CD4-positive, alpha-beta T cell treated with Interleukin-4 for 1 hour (primary cell): Measurements from ENCODE around the gene RADX.

Experiments used
- DNase-seq, 2 donors: peaks; one replicate each; pipeline ENCODE4 v3.0.0-alpha.2; 2020 to 2022

The RADX gene

GRCh38 chrX:106692425-106693065, 80.8 kb downstream of the RADX start:
- DNase-seq = no peak

- no peak for DNase-seq
Measured at GRCh38 chrX:106696502-106696901, 84.7 kb downstream of the RADX start.

- no peak for DNase-seq
Measured at GRCh38 chrX:106698693-106699092, 86.9 kb downstream of the RADX start.

GRCh38 chrX:106702636-106703035, 90.9 kb downstream of the RADX start:
- DNase-seq = no peak

GRCh38 chrX:106706466-106706865, 94.7 kb downstream of the RADX start:
- no peak for DNase-seq

- DNase-seq = no peak
Measured at GRCh38 chrX:106707771-106708454, 96.1 kb downstream of the RADX start.

GRCh38 chrX:106710771-106711170, 99.0 kb downstream of the RADX start:
- DNase-seq = no peak

- DNase-seq = no peak
Measured at GRCh38 chrX:106711375-106711774, 99.6 kb downstream of the RADX start.

- DNase-seq = no peak
Measured at GRCh38 chrX:106716004-106716403, 104.2 kb downstream of the RADX start.

GRCh38 chrX:106716463-106716862, 104.7 kb downstream of the RADX start:
- no peak for DNase-seq

- DNase-seq = no peak
Measured at GRCh38 chrX:106718709-106719108, 106.9 kb downstream of the RADX start.

GRCh38 chrX:106725931-106726330, 114.2 kb downstream of the RADX start:
- DNase-seq = no peak

GRCh38 chrX:106726485-106727437, 115.0 kb downstream of the RADX start, which contains the start of gene RNF128:
RNF128 (plus strand) TSS chrX:106726701; CDS start chrX:106726914, 213 bp downstream.
- peak in 1 of 2 donors; percentile 2 for DNase-seq

- no peak for DNase-seq
Measured at GRCh38 chrX:106728337-106728736, 116.6 kb downstream of the RADX start.
